ENCODE data around the gene GLYATL3.

- TF ChIP-seq, protein P1, sequence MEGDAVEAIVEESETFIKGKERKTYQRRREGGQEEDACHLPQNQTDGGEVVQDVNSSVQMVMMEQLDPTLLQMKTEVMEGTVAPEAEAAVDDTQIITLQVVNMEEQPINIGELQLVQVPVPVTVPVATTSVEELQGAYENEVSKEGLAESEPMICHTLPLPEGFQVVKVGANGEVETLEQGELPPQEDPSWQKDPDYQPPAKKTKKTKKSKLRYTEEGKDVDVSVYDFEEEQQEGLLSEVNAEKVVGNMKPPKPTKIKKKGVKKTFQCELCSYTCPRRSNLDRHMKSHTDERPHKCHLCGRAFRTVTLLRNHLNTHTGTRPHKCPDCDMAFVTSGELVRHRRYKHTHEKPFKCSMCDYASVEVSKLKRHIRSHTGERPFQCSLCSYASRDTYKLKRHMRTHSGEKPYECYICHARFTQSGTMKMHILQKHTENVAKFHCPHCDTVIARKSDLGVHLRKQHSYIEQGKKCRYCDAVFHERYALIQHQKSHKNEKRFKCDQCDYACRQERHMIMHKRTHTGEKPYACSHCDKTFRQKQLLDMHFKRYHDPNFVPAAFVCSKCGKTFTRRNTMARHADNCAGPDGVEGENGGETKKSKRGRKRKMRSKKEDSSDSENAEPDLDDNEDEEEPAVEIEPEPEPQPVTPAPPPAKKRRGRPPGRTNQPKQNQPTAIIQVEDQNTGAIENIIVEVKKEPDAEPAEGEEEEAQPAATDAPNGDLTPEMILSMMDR (IDR thresholded peaks at IDR 0.05) = peak in 5 of 7 experiments; percentile 29 to 81 (median 55)
- no peak for TF ChIP-seq POLR2A (IDR thresholded peaks at IDR 0.05)
- TF ChIP-seq EP300 (IDR thresholded peaks at IDR 0.05) = no peak
These were observed 32.2 kb downstream of the GLYATL3 start for GRCh38 chr6:49531774-49532569.
